ENCODE results near the gene MED20. TPM values are rescaled to one million over a fixed set of nuclear protein-coding genes. Genes with fewer than 3 reads are reported as not detected.
A peak's percentile ranks its signal among the peaks of the same experiment; 100 is the strongest.

Gene MED20
- total RNA-seq, 1 donor from 2014 or later, result 24.1 TPM

GRCh38 chr6:41939848-41940758 is 19.2 kb upstream of the MED20 start:
- no peaks in the 10 kb centered on the region for H3K9me3 Mint-ChIP-seq
- peaks cover 44% of the 10 kb centered on the region for H3K4me1 Mint-ChIP-seq
- H3K27ac Mint-ChIP-seq, result peak overlapping the region; percentile 94
- H3K36me3 Mint-ChIP-seq, result peaks cover 3% of the 10 kb centered on the region
- H3K27me3 Mint-ChIP-seq (ENCODE audit: low read depth), result no peaks in the 10 kb centered on the region
- TF ChIP-seq CTCF (IDR thresholded peaks at IDR 0.05; ENCODE audit: unreplicated experiment), result no peak
- peak overlapping the region; percentile 83 for H3K4me3 Mint-ChIP-seq
- peak in 1 of 2 experiments; percentile 46 for DNase-seq (ENCODE audit: low spot score in 2 of 2, unreplicated experiment in 2 of 2)

DNA sequence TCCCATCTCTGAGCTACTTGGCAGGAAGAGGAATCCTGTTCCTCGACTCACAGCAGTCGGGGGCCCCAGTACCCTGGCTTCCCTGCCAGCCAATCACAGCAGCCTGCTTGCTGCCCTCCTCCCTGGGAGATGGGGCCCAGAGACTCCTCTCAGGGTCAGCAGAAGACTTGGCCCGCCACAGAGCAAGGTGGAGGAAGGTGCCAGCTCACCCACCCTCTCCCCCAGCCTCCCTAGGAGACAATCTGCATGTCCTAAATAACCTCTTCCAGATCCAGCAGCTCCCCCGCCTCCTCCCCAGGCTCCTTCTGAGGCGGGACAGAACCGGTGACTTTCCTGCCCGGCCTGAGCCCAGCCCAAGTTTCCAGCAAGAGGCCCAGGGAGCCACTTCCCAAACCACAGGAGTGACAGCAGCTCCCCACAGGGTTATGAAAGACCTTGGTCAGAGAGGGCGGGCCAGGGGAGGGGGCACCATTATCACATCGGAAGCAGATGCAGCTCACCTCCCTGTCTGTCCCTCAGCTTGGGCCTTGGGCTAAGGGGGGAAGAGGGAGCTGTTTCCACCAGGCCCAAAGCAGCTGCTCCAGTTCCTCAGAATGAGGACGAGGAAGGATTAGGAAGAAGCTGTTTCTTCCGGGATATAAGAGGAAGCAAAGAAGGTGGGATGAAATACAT is 18.4 kb upstream of the MED20 start:
- H3K4me3 Mint-ChIP-seq, result peak overlapping the region; percentile 83
- H3K27ac Mint-ChIP-seq, result peak overlapping the region; percentile 94
- H3K27me3 Mint-ChIP-seq (ENCODE audit: low read depth), result no peaks in the 10 kb centered on the region
- H3K36me3 Mint-ChIP-seq, result peaks cover 8% of the 10 kb centered on the region
- peaks cover 44% of the 10 kb centered on the region for H3K4me1 Mint-ChIP-seq
- no peak for TF ChIP-seq CTCF (IDR thresholded peaks at IDR 0.05; ENCODE audit: unreplicated experiment)
- no peaks in the 10 kb centered on the region for H3K9me3 Mint-ChIP-seq
- DNase-seq (ENCODE audit: low spot score in 2 of 2, unreplicated experiment in 2 of 2), result no peak

DNA sequence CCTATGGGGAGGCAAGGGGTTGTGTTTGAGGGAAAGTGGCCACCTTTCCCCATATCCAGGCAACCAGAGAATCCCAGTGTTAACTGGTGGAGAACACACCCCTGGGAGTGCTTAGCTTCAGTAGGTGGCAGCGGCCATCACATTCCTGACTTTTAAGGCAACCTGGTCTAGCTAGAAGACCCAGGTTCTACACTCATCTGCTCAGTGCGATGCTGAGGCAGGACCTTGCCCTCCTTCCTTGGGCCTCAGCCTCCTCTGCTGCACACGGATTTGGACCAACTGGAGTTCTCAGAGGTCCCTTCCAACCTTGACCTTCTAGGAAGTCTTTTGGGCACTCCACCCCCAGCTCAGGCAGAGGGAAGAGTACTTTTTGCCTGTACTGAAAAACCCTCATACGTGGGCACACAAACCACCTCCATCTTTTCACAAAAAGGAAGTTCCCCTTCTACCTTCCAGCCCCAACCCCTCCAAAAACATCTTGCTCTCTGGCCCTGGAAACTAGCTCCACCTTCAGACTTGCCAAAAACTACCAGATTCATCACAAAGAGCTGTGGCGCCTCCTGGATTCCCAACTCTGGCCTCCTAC is 17.7 kb upstream of the MED20 start:
- Mint-ChIP-seq H3K36me3 (peaks cover 9% of the 10 kb centered on the region), H3K27ac (peak overlapping the region; percentile 94), H3K9me3 (no peaks in the 10 kb centered on the region), H3K4me3 (peak overlapping the region; percentile 83), H3K27me3 (ENCODE audit: low read depth) (no peaks in the 10 kb centered on the region), H3K4me1 (peaks cover 44% of the 10 kb centered on the region)
- TF ChIP-seq CTCF (IDR thresholded peaks at IDR 0.05; ENCODE audit: unreplicated experiment), result no peak
- no peak for DNase-seq (ENCODE audit: low spot score in 2 of 2, unreplicated experiment in 2 of 2)

DNA sequence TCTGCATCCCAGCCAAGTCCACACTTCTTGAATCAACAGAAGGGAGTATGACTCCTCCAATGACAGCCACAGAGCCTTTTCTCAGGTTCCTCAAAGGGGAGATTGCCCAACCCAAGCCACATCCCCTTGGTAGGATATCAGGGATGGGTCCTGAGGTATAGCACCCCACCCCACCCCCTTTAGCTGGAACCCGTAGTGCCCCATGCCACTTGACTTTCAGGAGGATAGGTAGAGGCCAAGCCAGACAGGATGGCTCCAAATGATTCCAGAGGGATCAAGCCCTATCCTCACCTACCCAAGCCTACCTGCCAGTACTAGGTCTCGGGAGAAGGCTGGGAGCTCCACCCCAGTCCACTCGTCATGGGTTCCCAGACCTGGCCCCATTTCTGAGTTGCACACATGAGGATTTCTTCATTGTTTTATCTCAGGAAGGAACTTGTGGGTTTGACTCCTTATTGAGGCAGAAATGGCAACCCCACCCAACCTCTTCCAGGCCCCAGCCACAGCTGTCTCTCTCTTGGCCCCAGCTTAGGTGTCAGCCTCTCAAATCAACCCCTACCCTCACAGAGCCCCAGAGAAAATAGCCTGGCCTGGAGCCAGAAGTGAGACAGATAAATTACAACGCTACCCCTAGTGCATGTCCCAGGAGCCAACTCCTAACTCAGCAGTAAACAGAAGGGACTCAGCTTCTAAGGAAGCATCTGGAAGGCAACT is 17.1 kb upstream of the MED20 start:
- TF ChIP-seq CTCF (IDR thresholded peaks at IDR 0.05; ENCODE audit: unreplicated experiment), result no peak
- Mint-ChIP-seq H3K4me3 (peak overlapping the region; percentile 22), H3K9me3 (no peaks in the 10 kb centered on the region), H3K36me3 (peaks cover 11% of the 10 kb centered on the region), H3K4me1 (peaks cover 44% of the 10 kb centered on the region), H3K27me3 (ENCODE audit: low read depth) (no peaks in the 10 kb centered on the region), H3K27ac (peak overlapping the region; percentile 71)
- DNase-seq (ENCODE audit: low spot score in 2 of 2, unreplicated experiment in 2 of 2), result no peak

- H3K27me3 Mint-ChIP-seq (ENCODE audit: low read depth), result no peaks in the 10 kb centered on the region
- peaks cover 14% of the 10 kb centered on the region for H3K36me3 Mint-ChIP-seq
- H3K4me1 Mint-ChIP-seq, result peaks cover 43% of the 10 kb centered on the region
- no peak for TF ChIP-seq CTCF (IDR thresholded peaks at IDR 0.05; ENCODE audit: unreplicated experiment)
- no peaks in the 10 kb centered on the region for H3K9me3 Mint-ChIP-seq
- no peak for DNase-seq (ENCODE audit: low spot score in 2 of 2, unreplicated experiment in 2 of 2)
- no peak overlapping the region for H3K4me3 Mint-ChIP-seq
- no peak overlapping the region for H3K27ac Mint-ChIP-seq
These were observed 16.5 kb upstream of the MED20 start for GRCh38 chr6:41937472-41937860.

All from mesothelial cell of epicardium (in vitro differentiated cells).